ENCODE data around the gene HIGD1A.

HIGD1A gene

DNA sequence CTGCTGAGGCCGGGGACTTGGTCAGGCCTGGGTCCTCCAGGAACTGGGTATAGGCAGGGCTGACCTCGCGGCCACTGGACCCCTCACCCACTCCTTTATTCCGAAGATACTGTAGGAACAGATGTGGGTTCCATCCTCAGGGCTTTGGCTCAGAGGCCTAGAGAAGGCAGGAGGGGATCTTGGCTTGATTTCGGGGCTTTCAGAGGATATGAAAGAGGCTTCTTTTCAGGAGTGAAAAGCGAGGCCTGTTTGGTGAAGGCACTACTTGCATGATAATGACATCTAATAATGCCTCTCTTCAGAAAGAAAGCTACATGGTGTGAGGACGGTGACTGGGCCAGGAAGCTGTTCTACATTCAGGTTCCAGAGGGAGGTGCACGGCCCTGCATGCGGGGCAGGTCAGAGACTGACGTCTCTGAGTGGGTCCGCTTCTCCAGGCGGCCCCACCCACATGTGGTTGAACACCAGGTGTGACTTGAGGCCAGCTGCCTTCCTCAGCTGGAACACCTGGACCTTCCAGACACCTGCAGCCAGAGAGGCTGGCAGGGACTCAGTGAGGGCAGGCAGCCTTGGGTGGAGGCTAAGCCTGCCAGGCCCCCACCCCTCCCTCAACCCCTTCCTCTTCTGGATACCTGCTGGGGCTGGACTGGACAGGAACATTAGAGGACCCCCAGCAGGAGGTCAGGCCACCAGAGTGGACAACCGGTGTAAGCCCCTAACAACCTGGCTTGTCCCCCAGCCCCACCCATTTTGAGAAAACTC is 70.6 kb downstream of the HIGD1A start:
- DNase-seq (ENCODE audit: low read depth), result no peak
- H3K4me3 ChIP-seq (ENCODE audit: low read length), result no peak overlapping the region
- TF ChIP-seq, protein P1, sequence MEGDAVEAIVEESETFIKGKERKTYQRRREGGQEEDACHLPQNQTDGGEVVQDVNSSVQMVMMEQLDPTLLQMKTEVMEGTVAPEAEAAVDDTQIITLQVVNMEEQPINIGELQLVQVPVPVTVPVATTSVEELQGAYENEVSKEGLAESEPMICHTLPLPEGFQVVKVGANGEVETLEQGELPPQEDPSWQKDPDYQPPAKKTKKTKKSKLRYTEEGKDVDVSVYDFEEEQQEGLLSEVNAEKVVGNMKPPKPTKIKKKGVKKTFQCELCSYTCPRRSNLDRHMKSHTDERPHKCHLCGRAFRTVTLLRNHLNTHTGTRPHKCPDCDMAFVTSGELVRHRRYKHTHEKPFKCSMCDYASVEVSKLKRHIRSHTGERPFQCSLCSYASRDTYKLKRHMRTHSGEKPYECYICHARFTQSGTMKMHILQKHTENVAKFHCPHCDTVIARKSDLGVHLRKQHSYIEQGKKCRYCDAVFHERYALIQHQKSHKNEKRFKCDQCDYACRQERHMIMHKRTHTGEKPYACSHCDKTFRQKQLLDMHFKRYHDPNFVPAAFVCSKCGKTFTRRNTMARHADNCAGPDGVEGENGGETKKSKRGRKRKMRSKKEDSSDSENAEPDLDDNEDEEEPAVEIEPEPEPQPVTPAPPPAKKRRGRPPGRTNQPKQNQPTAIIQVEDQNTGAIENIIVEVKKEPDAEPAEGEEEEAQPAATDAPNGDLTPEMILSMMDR (IDR thresholded peaks at IDR 0.05; ENCODE audit: insufficient read depth, low read depth, low read length, missing control alignments), result no peak

Measured in epithelial cell of esophagus (primary cell).